Suprapubic skin (tissue), 4 donors: ENCODE results near the gene INHBB.

ENCODE experiments used
- CTCF ChIP-seq, 2 donors: fragments of 200-600 bp in 1 of 2; fragments of 450-650 bp in 1 of 2; sonication (generic) in 1 of 2; IDR thresholded peaks; one replicate each; pipeline ENCODE4 v1.5.1; 2016 to 2019; ENCODE audit warnings: antibody characterized with exemption in 2 of 2, mild to moderate bottlenecking in 1 of 2, moderate library complexity in 1 of 2
- EP300 ChIP-seq: sonication (generic); formaldehyde crosslinking; IDR thresholded peaks from one replicate; pipeline ENCODE4 v1.6.1; 2017; ENCODE audit warnings: antibody characterized with exemption
- POLR2A ChIP-seq, 2 donors: fragments of 450-650 bp; IDR thresholded peaks; one replicate each; pipeline ENCODE4 v1.6.1; 2017; ENCODE audit warnings: antibody characterized with exemption in 2 of 2, mild to moderate bottlenecking in 2 of 2, moderate library complexity in 2 of 2
- POLR2AphosphoS5 ChIP-seq, 3 donors: sonication (generic); formaldehyde crosslinking; IDR thresholded peaks; one replicate each; pipeline ENCODE4 v1.6.1; 2017; ENCODE audit warnings: antibody characterized with exemption in 3 of 3

- TF ChIP-seq POLR2A (IDR thresholded peaks at IDR 0.05) = no peak
- no peak for TF ChIP-seq EP300
- no peak for TF ChIP-seq CTCF (IDR thresholded peaks at IDR 0.05)
- TF ChIP-seq POLR2AphosphoS5 (IDR thresholded peaks at IDR 0.05) = no peak
Measured at GRCh38 chr2:120395221-120396012, 49.5 kb downstream of the INHBB start.
